Neuronal stem cell (in vitro differentiated cells): Measurements from ENCODE around the gene MAFB.
A peak's percentile ranks its signal among the peaks of the same experiment; 100 is the strongest.

Experiments used
- DNase-seq: peaks from one replicate; pipeline ENCODE4 v3.0.0-alpha.2; 2013; ENCODE audit warnings: low spot score
- H2AFZ ChIP-seq: one replicate; pipeline ENCODE4 v1.6.1; 2013; ENCODE audit warnings: mild to moderate bottlenecking, low read length, inconsistent platforms
- H2AK5ac ChIP-seq: 2 replicates; pipeline ENCODE4 v1.6.1; 2013; ENCODE audit warnings: low read depth, mild to moderate bottlenecking, inconsistent platforms, low read length, moderate library complexity, mixed read lengths
- H2BK120ac ChIP-seq: 2 replicates; pipeline ENCODE4 v1.6.1; 2013; ENCODE audit warnings: low read depth, mild to moderate bottlenecking, inconsistent platforms, low read length, moderate library complexity, mixed read lengths
- H2BK12ac ChIP-seq: one replicate; pipeline ENCODE4 v1.6.1; 2013; ENCODE audit warnings: low read length, inconsistent platforms
- H2BK15ac ChIP-seq: 2 replicates; pipeline ENCODE4 v1.6.1; 2013; ENCODE audit warnings: mild to moderate bottlenecking, low read length, inconsistent platforms, mixed read lengths
- H2BK5ac ChIP-seq: one replicate; pipeline ENCODE4 v1.6.1; 2013; ENCODE audit warnings: inconsistent platforms, mild to moderate bottlenecking, low read length, moderate library complexity
- H3K14ac ChIP-seq: one replicate; pipeline ENCODE4 v1.6.1; 2013; ENCODE audit warnings: low read length, inconsistent platforms
- H3K18ac ChIP-seq: 2 replicates; pipeline ENCODE4 v1.6.1; 2013; ENCODE audit warnings: low read length, inconsistent platforms
- H3K23ac ChIP-seq: 2 replicates; pipeline ENCODE4 v1.6.1; 2013; ENCODE audit warnings: low read depth, mild to moderate bottlenecking, mixed read lengths, low read length, inconsistent platforms; ENCODE audit not compliant: poor library complexity
- H3K27ac ChIP-seq: replicated peaks from 3 replicates; pipeline ENCODE4 v1.5.1; 2013; ENCODE audit warnings: low read length, inconsistent platforms
- H3K27me3 ChIP-seq, 3 experiments: 2 replicates each; pipeline ENCODE4 v1.6.1; 2013; ENCODE audit warnings: low read length in 3 of 3, mild to moderate bottlenecking in 2 of 3, inconsistent platforms in 1 of 3, low read depth in 1 of 3, mixed read lengths in 1 of 3, moderate library complexity in 1 of 3; ENCODE audit not compliant: control insufficient read depth in 3 of 3, insufficient read depth in 3 of 3
- H3K36me3 ChIP-seq, 2 donors: replicated peaks in 1 of 2; 2 replicates each; pipeline ENCODE4 v1.6.1; 2013; ENCODE audit warnings: low read length in 2 of 2; ENCODE audit not compliant: control insufficient read depth in 2 of 2, insufficient read depth in 2 of 2
- H3K4ac ChIP-seq: 2 replicates; pipeline ENCODE4 v1.6.1; 2013; ENCODE audit warnings: inconsistent platforms, mild to moderate bottlenecking, low read length, moderate library complexity
- H3K4me1 ChIP-seq, 2 donors: 1 replicate in 1 of 2; 2 replicates in 1 of 2; pipeline ENCODE4 v1.6.1; 2013; ENCODE audit warnings: low read length in 2 of 2, low read depth in 1 of 2; ENCODE audit not compliant: control insufficient read depth in 2 of 2, insufficient read depth in 1 of 2
- H3K4me2 ChIP-seq: one replicate; pipeline ENCODE4 v1.6.1; 2013; ENCODE audit warnings: mild to moderate bottlenecking, low read length, inconsistent platforms; ENCODE audit not compliant: insufficient read depth, poor library complexity, severe bottlenecking
- H3K4me3 ChIP-seq, 2 donors: 2 replicates each; pipeline ENCODE4 v1.5.1; 2013; ENCODE audit warnings: low read length in 2 of 2, mild to moderate bottlenecking in 2 of 2, inconsistent platforms in 1 of 2, moderate library complexity in 1 of 2
- H3K79me1 ChIP-seq: one replicate; pipeline ENCODE4 v1.6.1; 2013; ENCODE audit warnings: low read depth, mild to moderate bottlenecking, inconsistent platforms, low read length, moderate library complexity
- H3K9ac ChIP-seq: one replicate; pipeline ENCODE4 v1.6.1; 2013; ENCODE audit warnings: mild to moderate bottlenecking, low read depth, low read length, inconsistent platforms; ENCODE audit not compliant: poor library complexity
- H3K9me3 ChIP-seq, 2 donors: replicated peaks in 1 of 2; 2 replicates each; pipeline versions ENCODE3 to v1.6.1; 2013; ENCODE audit warnings: low read length in 2 of 2, mild to moderate bottlenecking in 2 of 2, inconsistent platforms in 1 of 2, low read depth in 1 of 2, mixed read lengths in 1 of 2, moderate library complexity in 1 of 2; ENCODE audit not compliant: control insufficient read depth in 2 of 2, insufficient read depth in 1 of 2
- H4K8ac ChIP-seq: one replicate; pipeline ENCODE4 v1.6.1; 2013; ENCODE audit warnings: low read depth, mild to moderate bottlenecking, inconsistent platforms, low read length, moderate library complexity
- H4K91ac ChIP-seq: one replicate; pipeline ENCODE4 v1.6.1; 2013; ENCODE audit warnings: low read length, low read depth, mild to moderate bottlenecking, inconsistent platforms; ENCODE audit not compliant: poor library complexity
- WGBS, 2 donors: extraction: QIAGEN DNeasy Blood & Tissue Kit; methylation state at CpG; one replicate each; pipeline ENCODE4 v1.1.7; 2013; ENCODE audit warnings: missing lambda C conversion rate in 2 of 2, mixed read lengths in 1 of 2; ENCODE audit not compliant: insufficient read length in 2 of 2, insufficient replicate concordance in 1 of 2; ENCODE audit errors: extremely low coverage in 2 of 2; 5-methylcytosine and 5-hydroxymethylcytosine counted together

The MAFB gene

GRCh38 chr20:40692240-40693011 is 3.4 kb upstream of the MAFB start:
- no CpG with 5 or more reads among the region's 52 CpGs for WGBS, 2 donors
- peak overlapping the region; percentile 89 for H3K18ac ChIP-seq

GRCh38 chr20:40691566-40692239 is 2.7 kb upstream of the MAFB start:
- peak overlapping the region; percentile 88 for H2AK5ac ChIP-seq
- no peaks in the 10 kb centered on the region for H3K36me3 ChIP-seq
- no peak overlapping the region for H4K91ac ChIP-seq
- H3K4me1 ChIP-seq: peaks cover 6 to 23% of the 10 kb centered on the region in 2 donors
- no CpG with 5 or more reads among the region's 29 CpGs for WGBS, 2 donors
- H2BK15ac ChIP-seq: peak overlapping the region; percentile 54
- H2BK120ac ChIP-seq: peak overlapping the region; percentile 89
- H2BK5ac ChIP-seq: no peak overlapping the region
- peaks cover 38 to 88% (median 69%) of the 10 kb centered on the region in 3 experiments for H3K27me3 ChIP-seq
- peaks cover 0 to 2% of the 10 kb centered on the region in 2 donors for H3K9me3 ChIP-seq
- H3K4ac ChIP-seq: no peak overlapping the region
- H3K9ac ChIP-seq: no peak overlapping the region
- no peak for DNase-seq
- no peak overlapping the region for H3K14ac ChIP-seq
- peak overlapping the region; percentile 9 for H3K23ac ChIP-seq
- H3K18ac ChIP-seq: peak overlapping the region; percentile 84
- peak overlapping the region; percentile 37 for H3K4me2 ChIP-seq
- no peak overlapping the region for H3K4me3 ChIP-seq
- no peak overlapping the region for H2AFZ ChIP-seq
- H3K79me1 ChIP-seq: no peaks in the 10 kb centered on the region
- peak overlapping the region; percentile 14 for H2BK12ac ChIP-seq
- H4K8ac ChIP-seq: no peak overlapping the region
- no peak overlapping the region for H3K27ac ChIP-seq

More at GRCh38 chr20:40692240-40693011, 3.4 kb upstream of the MAFB start:
- no peak overlapping the region for H3K14ac ChIP-seq
- H2BK12ac ChIP-seq: peak overlapping the region; percentile 63
- no peak overlapping the region for H3K27ac ChIP-seq
- H4K8ac ChIP-seq: no peak overlapping the region
- no peak overlapping the region for H2AFZ ChIP-seq
- no peak overlapping the region for H3K4ac ChIP-seq
- no peak overlapping the region for H3K9ac ChIP-seq
- no peak for DNase-seq
- no peaks in the 10 kb centered on the region for H3K36me3 ChIP-seq
- no peak overlapping the region for H4K91ac ChIP-seq
- peak overlapping the region in 1 of 2 donors; percentile 36 for H3K4me3 ChIP-seq
- no peaks in the 10 kb centered on the region for H3K79me1 ChIP-seq
- peaks cover 0 to 2% of the 10 kb centered on the region in 2 donors for H3K9me3 ChIP-seq
- peak overlapping the region; percentile 35 for H3K23ac ChIP-seq
- peak overlapping the region; percentile 59 for H2BK15ac ChIP-seq
- H3K4me2 ChIP-seq: peak overlapping the region; percentile 36
- peak overlapping the region; percentile 44 for H2AK5ac ChIP-seq
- no peak overlapping the region for H2BK120ac ChIP-seq
- H2BK5ac ChIP-seq: peak overlapping the region; percentile 12
- peaks cover 6 to 21% of the 10 kb centered on the region in 2 donors for H3K4me1 ChIP-seq
- peaks cover 35 to 85% (median 62%) of the 10 kb centered on the region in 3 experiments for H3K27me3 ChIP-seq

GRCh38 chr20:40690836-40691565 is 2.0 kb upstream of the MAFB start:
- H2BK120ac ChIP-seq: peak overlapping the region; percentile 89
- H3K9me3 ChIP-seq: peaks cover 0 to 2% of the 10 kb centered on the region in 2 donors
- H2AK5ac ChIP-seq: peak overlapping the region; percentile 88
- H4K91ac ChIP-seq: no peak overlapping the region
- H3K27ac ChIP-seq: no peak overlapping the region
- WGBS, 2 donors: no CpG with 5 or more reads among the region's 45 CpGs
- H3K4me2 ChIP-seq: peak overlapping the region; percentile 93
- H2BK5ac ChIP-seq: no peak overlapping the region
- peak overlapping the region; percentile 25 for H3K14ac ChIP-seq
- peak overlapping the region; percentile 14 for H2BK12ac ChIP-seq
- no peaks in the 10 kb centered on the region for H3K79me1 ChIP-seq
- no peak overlapping the region for H2AFZ ChIP-seq
- H3K18ac ChIP-seq: peak overlapping the region; percentile 84
- H3K4me3 ChIP-seq: peak overlapping the region in 1 of 2 donors; percentile 70
- no peak for DNase-seq
- no peak overlapping the region for H3K23ac ChIP-seq
- H3K4ac ChIP-seq: no peak overlapping the region
- H2BK15ac ChIP-seq: peak overlapping the region; percentile 54
- H4K8ac ChIP-seq: no peak overlapping the region
- no peaks in the 10 kb centered on the region for H3K36me3 ChIP-seq
- H3K4me1 ChIP-seq: peaks cover 6 to 23% of the 10 kb centered on the region in 2 donors
- H3K9ac ChIP-seq: peak overlapping the region; percentile 61
- peaks cover 43 to 95% (median 76%) of the 10 kb centered on the region in 3 experiments for H3K27me3 ChIP-seq
